Measurements from ENCODE around the gene MED20.

Gene MED20

GRCh38 chr6:41881506-41881905 lies 39.4 kb downstream of the MED20 start:
- H3K27me3 ChIP-seq (ENCODE audit: low read depth), result no peaks in the 10 kb centered on the region; the same call in 1 of the 2 replicates
- peaks cover 4% of the 10 kb centered on the region; the same call in 1 of the 2 replicates for H3K36me3 ChIP-seq (replicated peaks)
- peaks cover 7% of the 10 kb centered on the region; the same call in 1 of the 2 replicates for H3K4me1 ChIP-seq
- no peak for DNase-seq (ENCODE audit: low spot score in 2 of 2)
- no peaks in the 10 kb centered on the region for H3K9me3 ChIP-seq
- in situ Hi-C loops (cut with MboI; ENCODE audit: low sequenced_read_pairs), result no loop called here
- H3K4me3 ChIP-seq, result no peak overlapping the region

- no peaks in the 10 kb centered on the region; the same call in 1 of the 2 replicates for H3K36me3 ChIP-seq (replicated peaks)
- H3K9me3 ChIP-seq, result no peaks in the 10 kb centered on the region
- no peak overlapping the region for H3K4me3 ChIP-seq
- no peaks in the 10 kb centered on the region for H3K4me1 ChIP-seq
- in situ Hi-C loops (cut with MboI; ENCODE audit: low sequenced_read_pairs), result no loop called here
- no peak for DNase-seq (ENCODE audit: low spot score in 2 of 2)
- no peaks in the 10 kb centered on the region; the same call in 1 of the 2 replicates for H3K27me3 ChIP-seq (ENCODE audit: low read depth)
Measured at GRCh38 chr6:41878961-41879405, 42.0 kb downstream of the MED20 start.

DNA sequence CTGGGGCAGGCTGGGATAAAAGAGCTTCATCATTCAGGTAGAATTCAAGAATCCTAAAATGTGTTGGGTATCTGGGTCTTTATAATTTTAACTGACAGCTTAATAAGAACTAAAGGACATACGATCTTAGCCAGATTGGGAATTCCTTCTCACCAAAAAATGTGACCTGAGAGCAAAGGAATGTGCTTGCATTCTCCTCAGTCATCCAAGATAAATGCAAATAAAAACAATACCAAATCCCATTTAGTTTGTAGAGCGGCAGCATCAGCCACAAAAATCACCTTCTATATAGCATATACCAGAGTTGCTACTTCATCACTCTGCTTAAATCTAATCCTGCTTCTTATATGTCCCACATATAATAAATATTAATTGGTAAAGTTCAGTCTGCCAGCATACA lies 42.7 kb downstream of the MED20 start:
- H3K4me1 ChIP-seq, result 0 out of 2 replicates have a peak, but pooled peaks cover 1% of the 10 kb centered on the region
- no peak for DNase-seq (ENCODE audit: low spot score in 2 of 2)
- no peaks in the 10 kb centered on the region; the same call in 1 of the 2 replicates for H3K27me3 ChIP-seq (ENCODE audit: low read depth)
- H3K36me3 ChIP-seq (replicated peaks), result no peaks in the 10 kb centered on the region; the same call in 1 of the 2 replicates
- no peak overlapping the region for H3K4me3 ChIP-seq
- in situ Hi-C loops (cut with MboI; ENCODE audit: low sequenced_read_pairs), result no loop called here
- no peaks in the 10 kb centered on the region for H3K9me3 ChIP-seq

- no peak for DNase-seq (ENCODE audit: low spot score in 2 of 2)
- Histone ChIP-seq H3K4me1 (0 out of 2 replicates have a peak, but pooled peaks cover 2% of the 10 kb centered on the region), H3K27me3 (ENCODE audit: low read depth) (no peaks in the 10 kb centered on the region; the same call in 1 of the 2 replicates), H3K36me3 (replicated peaks) (no peaks in the 10 kb centered on the region; the same call in 1 of the 2 replicates), H3K4me3 (no peak overlapping the region), H3K9me3 (no peaks in the 10 kb centered on the region)
- in situ Hi-C loops (cut with MboI; ENCODE audit: low sequenced_read_pairs), result no loop called here
Measured at GRCh38 chr6:41877051-41877680, 43.8 kb downstream of the MED20 start.

DNA sequence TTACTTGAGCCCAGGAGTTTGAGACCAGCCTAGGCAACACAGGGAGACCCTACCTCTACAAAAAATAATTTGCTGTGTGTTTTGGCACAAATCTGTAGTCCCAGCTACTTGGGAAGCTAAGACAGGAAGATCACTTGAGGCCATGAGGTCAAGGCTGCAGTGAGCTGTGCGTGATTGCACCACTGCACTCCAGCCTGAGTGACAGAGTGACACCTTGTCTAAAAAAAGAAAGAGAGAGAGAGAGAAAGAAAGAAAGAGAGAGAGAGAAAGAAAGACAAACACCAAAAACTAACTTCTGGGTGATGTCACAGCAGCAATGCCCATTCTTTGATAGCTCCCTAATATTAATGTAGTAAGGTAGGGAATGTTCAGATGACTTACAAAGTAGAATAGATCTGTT lies 46.2 kb downstream of the MED20 start:
- no peaks in the 10 kb centered on the region for H3K27me3 ChIP-seq (ENCODE audit: low read depth)
- in situ Hi-C loops (cut with MboI; ENCODE audit: low sequenced_read_pairs), result no loop called here
- no peaks in the 10 kb centered on the region for H3K9me3 ChIP-seq
- DNase-seq (ENCODE audit: low spot score in 2 of 2), result no peak
- no peak overlapping the region for H3K4me3 ChIP-seq
- 0 out of 2 replicates have a peak, but pooled peaks cover 2% of the 10 kb centered on the region for H3K4me1 ChIP-seq
- H3K36me3 ChIP-seq (replicated peaks), result peaks cover 2% of the 10 kb centered on the region; the same call in 1 of the 2 replicates

DNA sequence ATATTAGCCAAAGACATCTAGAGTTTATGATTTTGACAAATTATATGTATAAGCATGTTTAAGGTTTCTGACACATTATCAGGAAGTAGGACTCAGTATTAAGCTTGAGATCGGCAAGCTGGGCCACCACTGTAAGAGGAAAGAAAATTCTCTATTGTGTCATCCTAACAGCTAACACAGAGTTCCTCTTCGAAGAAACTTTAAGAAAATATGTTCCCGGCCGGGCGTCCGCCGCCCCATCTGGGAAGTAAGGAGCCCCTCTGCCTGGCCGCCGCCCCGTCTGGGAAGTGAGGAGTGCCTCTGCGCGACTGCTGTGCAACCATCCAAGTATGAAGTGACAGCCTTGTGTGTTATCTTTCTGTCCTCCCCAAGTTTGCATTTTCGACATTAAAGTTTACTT lies 48.8 kb downstream of the MED20 start:
- Histone ChIP-seq H3K4me3 (no peak overlapping the region), H3K36me3 (replicated peaks) (peaks cover 2% of the 10 kb centered on the region; the same call in 1 of the 2 replicates), H3K27me3 (ENCODE audit: low read depth) (no peaks in the 10 kb centered on the region), H3K9me3 (no peaks in the 10 kb centered on the region), H3K4me1 (0 out of 2 replicates have a peak, but pooled peaks cover 2% of the 10 kb centered on the region)
- no peak for DNase-seq (ENCODE audit: low spot score in 2 of 2)
- in situ Hi-C loops (cut with MboI; ENCODE audit: low sequenced_read_pairs), result no loop called here

DNA sequence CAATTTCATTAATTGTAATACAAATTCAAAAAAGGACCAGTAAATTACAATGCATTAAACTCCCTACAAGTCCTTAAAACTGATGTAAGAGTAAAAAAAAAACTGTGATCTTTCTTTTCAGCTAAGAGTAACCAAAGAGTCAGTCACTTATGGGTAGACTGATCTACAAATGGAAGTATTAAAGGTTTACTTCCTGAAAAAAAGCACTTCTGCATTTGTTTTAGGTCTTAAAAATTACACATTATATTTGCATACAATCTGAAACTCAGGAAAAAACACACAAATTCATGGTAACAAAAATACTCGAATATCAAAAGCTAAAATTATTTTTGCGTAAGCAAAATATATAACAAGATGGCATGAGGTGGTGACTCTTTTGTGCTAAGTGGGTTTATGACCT lies 49.2 kb downstream of the MED20 start:
- no peak overlapping the region for H3K4me3 ChIP-seq
- no peaks in the 10 kb centered on the region for H3K27me3 ChIP-seq (ENCODE audit: low read depth)
- DNase-seq (ENCODE audit: low spot score in 2 of 2), result no peak
- peaks cover 2% of the 10 kb centered on the region; the same call in 1 of the 2 replicates for H3K36me3 ChIP-seq (replicated peaks)
- H3K4me1 ChIP-seq, result 0 out of 2 replicates have a peak, but pooled peaks cover 2% of the 10 kb centered on the region
- in situ Hi-C loops (cut with MboI; ENCODE audit: low sequenced_read_pairs), result no loop called here
- H3K9me3 ChIP-seq, result no peaks in the 10 kb centered on the region

DNA sequence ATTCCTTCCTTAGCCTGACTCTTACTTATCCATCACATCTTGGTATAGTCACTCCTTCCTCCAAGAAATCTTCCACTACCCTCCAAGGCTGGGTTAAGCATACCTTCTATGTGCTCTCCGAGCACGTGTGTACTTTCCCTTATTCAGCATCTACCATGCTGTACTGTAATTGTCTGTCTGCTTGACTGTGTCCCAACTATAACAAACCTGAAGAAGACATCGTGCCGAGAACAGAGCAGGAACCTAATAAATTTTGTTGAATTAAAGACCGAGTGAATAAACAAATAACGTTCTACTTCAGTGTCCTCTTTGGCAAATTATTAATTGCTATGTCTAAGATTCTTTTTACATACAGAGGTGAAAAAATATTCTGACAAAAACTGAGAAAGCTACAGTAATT lies 61.6 kb downstream of the MED20 start:
- no peaks in the 10 kb centered on the region for H3K27me3 ChIP-seq (ENCODE audit: low read depth)
- no peak overlapping the region for H3K4me3 ChIP-seq
- no peaks in the 10 kb centered on the region for H3K36me3 ChIP-seq (replicated peaks)
- no peaks in the 10 kb centered on the region for H3K4me1 ChIP-seq
- H3K9me3 ChIP-seq, result no peaks in the 10 kb centered on the region
- in situ Hi-C loops (cut with MboI; ENCODE audit: low sequenced_read_pairs), result no loop called here
- DNase-seq (ENCODE audit: low spot score in 2 of 2), result no peak

DNA sequence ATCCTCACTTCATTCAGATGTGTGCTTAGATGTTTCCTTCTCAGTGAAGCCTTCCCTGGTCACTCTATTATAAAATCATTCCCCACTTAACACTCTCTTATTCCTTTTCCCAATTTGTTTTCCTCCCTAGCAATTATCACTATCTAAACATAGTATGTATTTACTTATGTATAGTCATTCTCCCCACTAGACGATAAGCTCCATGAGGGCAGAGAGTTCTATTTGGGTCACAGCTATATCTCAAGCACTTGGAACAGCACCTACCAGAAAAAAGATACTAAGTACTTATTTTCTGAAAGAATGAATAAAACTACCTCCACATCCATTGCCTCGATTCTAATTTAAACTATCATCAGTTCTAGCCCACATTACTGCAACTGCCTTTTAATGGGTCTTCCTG lies 62.2 kb downstream of the MED20 start:
- H3K36me3 ChIP-seq (replicated peaks), result no peaks in the 10 kb centered on the region
- no peaks in the 10 kb centered on the region for H3K27me3 ChIP-seq (ENCODE audit: low read depth)
- no peaks in the 10 kb centered on the region for H3K4me1 ChIP-seq
- DNase-seq (ENCODE audit: low spot score in 2 of 2), result no peak
- in situ Hi-C loops (cut with MboI; ENCODE audit: low sequenced_read_pairs), result no loop called here
- no peaks in the 10 kb centered on the region for H3K9me3 ChIP-seq
- no peak overlapping the region for H3K4me3 ChIP-seq

All from HAP-1 (cell line).